Immature natural killer cell (primary cell): Measurements from ENCODE around the gene PCNT. TPM values are rescaled to one million over a fixed set of nuclear protein-coding genes. Genes with fewer than 3 reads are reported as not detected.
"Not testable (repeated sequence)": the region's sequence is repeated elsewhere in the genome, so short reads cannot be mapped to it uniquely, and the experiment has no call there.

Source experiments
- DNase-seq, 3 donors: peaks; one replicate each; pipeline ENCODE4 v3.0.0; 2022; ENCODE audit warnings: mixed read lengths in 1 of 3
- H3K27ac Mint-ChIP-seq, 6 donors: one replicate each; pipeline ENCODE4 v1.8.0; 2020; ENCODE audit warnings: mixed read lengths in 6 of 6, mild to moderate bottlenecking in 5 of 6, inconsistent platforms in 4 of 6, moderate library complexity in 3 of 6
- H3K27me3 Mint-ChIP-seq, 3 donors: one replicate each; pipeline ENCODE4 v1.8.0; 2020 to 2021; ENCODE audit warnings: low read depth in 3 of 3, mild to moderate bottlenecking in 3 of 3, mixed read lengths in 3 of 3, moderate library complexity in 3 of 3, inconsistent platforms in 1 of 3
- H3K36me3 Mint-ChIP-seq, 3 donors: one replicate each; pipeline ENCODE4 v1.8.0; 2020; ENCODE audit warnings: mixed read lengths in 3 of 3, inconsistent platforms in 2 of 3, mild to moderate bottlenecking in 2 of 3
- H3K4me1 Mint-ChIP-seq, 2 donors: one replicate each; pipeline ENCODE4 v1.8.0; 2020; ENCODE audit warnings: inconsistent platforms in 2 of 2, mild to moderate bottlenecking in 2 of 2, mixed read lengths in 2 of 2, moderate library complexity in 1 of 2
- H3K4me3 Mint-ChIP-seq, 5 donors: one replicate each; pipeline ENCODE4 v1.8.0; 2020; ENCODE audit warnings: mild to moderate bottlenecking in 5 of 5, mixed read lengths in 5 of 5, inconsistent platforms in 3 of 5, moderate library complexity in 3 of 5
- H3K9me3 Mint-ChIP-seq, 6 donors: one replicate each; pipeline ENCODE4 v1.8.0; 2020; ENCODE audit warnings: mild to moderate bottlenecking in 6 of 6, mixed read lengths in 6 of 6, inconsistent platforms in 4 of 6, moderate library complexity in 3 of 6
- polyA plus RNA-seq, 3 donors: library from polyadenylated mRNA; unstranded; fragments of 300-500 nt; fragmentation: Illumina TruSeq; gene quantifications; one replicate each; pipeline ENCODE4 v1.2.3, GENCODE V29; 2021

Gene PCNT
- polyA plus RNA-seq, 3 donors from 2014 or later: 2.9 to 47.0 (median 6.5) TPM

DNA sequence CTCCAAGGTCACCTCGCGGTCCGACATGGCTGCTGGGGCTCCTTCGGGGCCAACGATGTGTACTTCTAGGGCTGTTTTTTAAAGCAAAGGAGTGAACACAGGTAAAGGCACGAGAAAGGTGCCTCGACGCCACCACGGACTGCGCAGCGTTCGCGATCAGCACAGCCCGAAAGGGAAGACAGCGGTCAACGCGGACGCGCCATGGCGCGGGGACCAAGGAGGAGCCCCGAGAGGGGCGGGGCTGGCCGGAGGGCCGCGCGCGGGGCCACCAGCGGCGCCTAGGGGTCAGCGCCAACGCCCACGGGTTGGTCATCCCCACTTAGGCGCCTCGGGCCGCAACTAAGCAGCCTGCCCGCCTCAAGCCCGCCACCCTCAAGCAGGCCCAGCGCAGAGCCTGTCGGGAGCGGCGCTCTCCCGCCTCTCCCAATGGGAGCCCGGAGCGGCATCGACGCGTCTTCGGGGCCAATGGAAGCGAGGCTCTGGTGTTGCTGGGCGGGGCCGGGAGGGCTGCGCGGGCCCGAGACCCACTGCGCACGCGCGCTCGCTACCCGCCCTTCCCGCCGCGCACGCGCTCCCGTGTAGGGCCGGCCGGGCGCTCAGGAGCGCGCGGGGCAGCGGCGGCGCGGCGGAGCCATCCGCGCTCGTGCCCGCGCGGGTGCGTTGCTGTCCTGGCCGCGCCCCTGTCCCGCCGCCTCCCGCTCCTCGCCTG lies 134.5 kb downstream of the PCNT start, which contains the start of gene DIP2A:
Gene DIP2A, plus strand, starts transcription at position 577 of the 709 bp plus-strand sequence. CDS start 241 bp downstream, outside the sequence.
- H3K27ac Mint-ChIP-seq: peak within 1 kb of the TSS; percentile 94 to 98 (median 96)
- peak; percentile 96 to 98 (median 97) for DNase-seq
- H3K4me3 Mint-ChIP-seq: peak within 1 kb of the TSS; percentile 92 to 98 (median 95)
- H3K4me1 Mint-ChIP-seq: peaks cover 53 to 68% of the 10 kb centered on the region in 2 donors
- no peaks in the 10 kb centered on the region for H3K9me3 Mint-ChIP-seq
- H3K27me3 Mint-ChIP-seq: peaks cover 0 to 4% (median 0%) of the 10 kb centered on the region in 3 donors
- peaks cover 2 to 11% (median 7%) of the 10 kb centered on the region in 3 donors for H3K36me3 Mint-ChIP-seq

DNA sequence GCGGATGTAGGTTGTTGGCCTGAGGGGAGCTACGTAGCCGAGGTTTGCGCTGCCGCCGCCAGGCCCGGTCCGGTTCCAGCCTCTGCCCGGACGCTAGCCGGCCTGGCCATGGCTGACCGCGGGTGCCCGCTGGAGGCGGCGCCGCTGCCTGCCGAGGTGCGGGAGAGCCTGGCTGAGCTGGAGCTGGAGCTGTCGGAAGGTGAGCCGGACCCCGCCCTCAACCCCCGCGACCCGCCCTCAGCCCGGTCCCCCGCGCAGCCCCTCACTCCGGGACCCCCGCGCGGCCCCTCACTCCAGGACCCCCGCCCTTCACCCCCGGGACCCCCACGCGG lies 135.0 kb downstream of the PCNT start:
- Mint-ChIP-seq H3K4me1 (peaks cover 53 to 69% of the 10 kb centered on the region in 2 donors), H3K27ac (peak overlapping the region in 5 of 6 donors; percentile 60 to 87 (median 81)), H3K9me3 (no peaks in the 10 kb centered on the region), H3K4me3 (peak overlapping the region; percentile 82 to 97 (median 90)), H3K27me3 (peaks cover 0 to 4% (median 0%) of the 10 kb centered on the region in 3 donors), H3K36me3 (peaks cover 4 to 11% (median 8%) of the 10 kb centered on the region in 3 donors)
- no peak for DNase-seq

DNA sequence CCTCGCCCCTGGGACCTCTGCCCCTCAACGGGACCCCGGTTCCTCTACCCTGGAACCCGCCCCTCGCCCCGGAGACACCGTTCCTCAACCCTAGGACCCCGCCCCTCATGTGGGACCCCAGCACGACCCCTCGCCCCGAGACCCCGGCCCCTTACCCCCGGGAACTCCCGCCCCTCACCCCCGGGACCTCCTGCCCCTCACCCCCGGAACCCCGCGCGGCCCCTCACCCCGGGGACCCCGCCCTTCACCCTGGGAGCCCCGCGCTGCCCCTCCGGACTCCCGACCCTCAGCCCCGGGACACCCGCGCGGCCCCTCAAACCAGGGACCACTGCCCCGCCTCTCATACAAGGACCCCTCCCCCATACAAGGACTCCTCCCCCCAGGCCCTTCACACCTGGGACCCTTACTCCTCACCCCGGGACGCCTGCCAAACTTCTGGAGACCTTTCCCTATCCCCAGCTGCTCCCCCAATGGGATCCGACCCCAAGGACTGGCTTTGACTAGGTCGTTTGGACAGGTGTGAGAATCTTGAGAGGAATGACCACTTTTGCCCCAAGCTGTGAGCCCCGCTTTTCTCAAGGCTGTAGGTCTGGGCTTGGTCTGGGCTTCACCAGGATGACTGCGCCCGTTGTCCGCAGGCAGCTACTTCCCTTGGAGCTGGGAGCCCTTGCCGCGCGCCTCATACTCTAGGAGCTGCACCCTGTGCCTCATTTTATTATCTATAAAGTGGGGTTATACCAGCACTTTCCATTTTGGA lies 135.6 kb downstream of the PCNT start:
- peak overlapping the region; percentile 92 to 97 (median 95) for H3K4me3 Mint-ChIP-seq
- peaks cover 7 to 14% (median 11%) of the 10 kb centered on the region in 3 donors for H3K36me3 Mint-ChIP-seq
- H3K4me1 Mint-ChIP-seq: peaks cover 53 to 74% of the 10 kb centered on the region in 2 donors
- H3K27me3 Mint-ChIP-seq: peaks cover 0 to 4% (median 0%) of the 10 kb centered on the region in 3 donors
- peak overlapping the region; percentile 83 to 96 (median 94) for H3K27ac Mint-ChIP-seq
- peak in 1 of 3 donors; percentile 7 for DNase-seq
- H3K9me3 Mint-ChIP-seq: no peaks in the 10 kb centered on the region

DNA sequence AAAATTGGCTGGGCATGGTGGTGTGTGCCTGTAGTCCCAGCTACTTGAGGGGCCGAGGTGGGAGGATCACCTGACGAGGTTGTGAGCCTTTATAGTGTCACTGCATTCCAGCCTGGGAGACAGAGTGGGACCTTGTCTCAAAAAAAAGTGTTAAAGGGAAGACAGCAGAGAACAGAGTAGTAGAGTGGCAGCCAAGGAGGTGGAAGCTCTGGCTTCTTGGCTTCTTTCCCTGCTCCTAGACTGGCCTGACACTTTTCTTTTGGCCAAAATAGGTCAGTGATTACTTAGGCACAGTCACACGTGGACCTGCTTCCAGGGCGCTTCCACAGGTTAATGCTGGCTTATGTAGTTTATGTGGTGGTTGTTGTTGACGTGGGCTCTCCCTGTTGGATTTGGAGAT lies 138.0 kb downstream of the PCNT start:
- Mint-ChIP-seq H3K9me3 (no peaks in the 10 kb centered on the region), H3K27me3 (peaks cover 0 to 7% (median 0%) of the 10 kb centered on the region in 3 donors), H3K27ac (peak overlapping the region; percentile 40 to 87 (median 77)), H3K4me1 (peaks cover 40 to 72% of the 10 kb centered on the region in 2 donors), H3K4me3 (peak overlapping the region in 3 of 5 donors; percentile 67 to 90 (median 71)), H3K36me3 (peaks cover 14 to 18% (median 16%) of the 10 kb centered on the region in 3 donors)
- DNase-seq: no peak

DNA sequence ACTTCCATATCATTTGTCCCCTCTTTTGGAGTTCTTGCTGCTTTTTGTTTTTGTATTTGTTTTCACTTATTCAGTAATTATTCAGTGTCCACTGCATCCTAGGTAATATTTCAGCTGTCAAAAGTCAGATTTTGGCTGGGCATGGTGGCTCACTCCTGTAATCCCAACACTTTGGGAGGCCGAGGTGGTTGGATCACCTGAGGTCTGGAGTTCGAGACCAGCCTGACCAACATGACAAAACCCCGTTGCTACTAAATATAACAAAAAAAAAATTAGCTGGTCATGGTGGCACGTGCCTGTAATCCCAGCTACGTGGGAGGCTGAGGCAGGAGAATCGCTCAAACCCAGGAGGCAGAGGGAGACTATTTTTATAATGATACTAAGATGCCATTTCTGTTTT lies 141.2 kb downstream of the PCNT start:
- Mint-ChIP-seq H3K27ac (peak overlapping the region in 4 of 6 donors; percentile 25 to 70 (median 57)), H3K4me1 (peaks cover 31 to 83% of the 10 kb centered on the region in 2 donors)
- H3K27me3 Mint-ChIP-seq: not testable (repeated sequence)

DNA sequence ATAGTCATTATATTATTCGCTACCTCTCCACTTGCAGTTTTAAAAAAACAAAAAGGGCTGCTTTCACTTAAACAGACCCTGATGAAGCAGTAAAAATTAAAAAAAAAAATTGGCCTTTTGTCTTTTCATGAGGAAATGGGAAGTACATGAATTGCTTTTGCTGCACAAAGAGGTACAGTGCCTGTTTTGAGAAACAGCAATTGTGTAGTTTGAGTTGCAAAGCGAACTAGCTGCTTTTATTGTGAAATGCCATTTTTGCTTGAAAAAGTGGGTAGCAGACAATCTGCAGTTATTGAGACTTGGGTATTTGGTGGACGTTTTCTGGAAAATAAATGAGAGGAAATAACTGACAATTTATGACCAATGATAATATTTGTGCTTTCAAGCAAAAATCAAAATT lies 141.7 kb downstream of the PCNT start:
- Mint-ChIP-seq H3K27ac (no peak overlapping the region), H3K9me3 (no peaks in the 10 kb centered on the region), H3K4me1 (peaks cover 26 to 78% of the 10 kb centered on the region in 2 donors), H3K4me3 (no peak overlapping the region), H3K36me3 (peaks cover 14 to 25% (median 16%) of the 10 kb centered on the region in 3 donors), H3K27me3 (peaks cover 0 to 8% (median 0%) of the 10 kb centered on the region in 3 donors)
- DNase-seq: no peak

More for the DNA sequence above, 141.2 kb downstream of the PCNT start:
- H3K4me3 Mint-ChIP-seq, DNase-seq, H3K9me3 Mint-ChIP-seq: not testable (repeated sequence)
- peaks cover 14 to 25% (median 16%) of the 10 kb centered on the region in 3 donors for H3K36me3 Mint-ChIP-seq

DNA sequence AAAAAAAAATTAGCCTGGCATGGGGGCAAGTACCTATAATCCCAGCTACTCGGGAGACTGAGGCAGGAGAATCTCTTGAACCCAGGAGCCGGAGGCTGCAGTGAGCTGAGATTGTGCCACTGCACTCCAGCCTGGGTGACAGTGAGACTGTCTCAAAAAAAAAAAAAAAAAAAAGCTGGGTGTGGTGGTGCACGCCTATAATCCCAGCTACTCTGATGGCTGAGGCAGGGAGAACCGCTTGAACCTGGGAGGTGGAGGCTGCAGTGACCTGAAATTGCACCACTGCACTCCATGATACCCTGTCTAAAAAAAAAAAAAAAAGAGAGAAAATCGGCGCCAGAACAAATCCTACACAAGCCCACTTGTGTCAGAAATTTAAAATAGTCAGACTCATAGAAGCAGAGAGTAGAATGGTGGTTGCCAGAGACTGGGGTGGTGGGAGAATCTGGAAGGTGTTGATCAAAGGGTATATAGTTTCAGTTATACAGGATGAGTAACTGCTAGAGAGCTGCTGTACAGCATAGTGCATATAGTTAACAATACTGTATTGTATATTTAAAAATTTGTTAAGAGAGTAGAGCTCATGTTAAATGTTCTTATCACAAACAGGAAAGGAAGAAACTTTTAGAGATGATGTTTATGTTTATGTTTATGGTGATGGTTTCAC lies 144.3 kb downstream of the PCNT start:
- DNase-seq: no peak
- H3K36me3 Mint-ChIP-seq: peaks cover 16 to 31% (median 18%) of the 10 kb centered on the region in 3 donors
- no peaks in the 10 kb centered on the region for H3K9me3 Mint-ChIP-seq
- H3K27me3 Mint-ChIP-seq: peaks cover 0 to 8% (median 2%) of the 10 kb centered on the region in 3 donors
- H3K4me1 Mint-ChIP-seq: peaks cover 31 to 81% of the 10 kb centered on the region in 2 donors
- peak overlapping the region in 5 of 6 donors; percentile 10 to 87 (median 58) for H3K27ac Mint-ChIP-seq
- H3K4me3 Mint-ChIP-seq: no peak overlapping the region

DNA sequence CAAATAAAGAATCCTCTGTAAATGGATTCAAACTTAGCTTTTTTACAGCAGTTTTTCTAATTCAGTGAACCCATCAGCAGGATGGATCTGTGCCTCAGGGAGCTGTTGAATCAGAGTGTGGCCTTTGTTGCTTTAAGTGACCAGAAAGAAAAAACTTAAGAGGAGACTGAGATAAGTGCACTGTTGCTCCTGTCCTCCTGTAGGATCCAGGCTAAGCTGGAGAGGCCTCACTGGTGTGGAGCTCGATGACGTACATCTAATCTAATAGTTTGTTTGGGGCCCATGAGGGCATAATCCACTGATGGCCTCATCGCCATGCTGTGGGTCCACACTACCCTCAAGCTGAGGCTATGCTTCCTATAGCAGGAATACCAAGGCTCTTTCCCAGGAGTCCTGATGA lies 145.3 kb downstream of the PCNT start:
- no peak for DNase-seq
- H3K27ac Mint-ChIP-seq: peak overlapping the region; percentile 21 to 87 (median 58)
- no peaks in the 10 kb centered on the region for H3K9me3 Mint-ChIP-seq
- H3K36me3 Mint-ChIP-seq: peaks cover 12 to 28% (median 18%) of the 10 kb centered on the region in 3 donors
- H3K4me1 Mint-ChIP-seq: peaks cover 37 to 82% of the 10 kb centered on the region in 2 donors
- peaks cover 0 to 8% (median 2%) of the 10 kb centered on the region in 3 donors for H3K27me3 Mint-ChIP-seq
- H3K4me3 Mint-ChIP-seq: peak overlapping the region in 1 of 5 donors; percentile 15

DNA sequence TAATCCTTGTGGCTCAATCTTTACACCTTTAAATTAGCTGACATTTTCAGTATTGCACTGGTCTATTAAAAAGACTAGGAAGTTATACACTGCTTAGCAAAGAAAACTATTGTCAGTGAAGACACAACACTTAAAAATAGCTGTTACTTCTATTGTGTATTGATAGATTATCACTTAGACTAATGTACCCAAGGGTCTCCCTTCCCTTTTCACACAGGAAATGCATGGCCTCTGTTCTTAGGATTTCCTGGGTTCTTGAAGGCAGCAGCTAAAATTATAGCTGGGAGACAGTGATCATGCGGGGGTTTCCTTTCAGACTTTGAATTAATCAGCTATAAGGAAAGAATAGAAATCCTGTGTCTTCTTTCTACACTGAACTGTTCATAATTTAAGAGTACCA lies 147.6 kb downstream of the PCNT start:
- Mint-ChIP-seq H3K4me3 (peak overlapping the region; percentile 21 to 80 (median 53)), H3K9me3 (no peaks in the 10 kb centered on the region), H3K4me1 (peaks cover 50 to 86% of the 10 kb centered on the region in 2 donors), H3K27me3 (peaks cover 2 to 5% (median 2%) of the 10 kb centered on the region in 3 donors), H3K36me3 (peaks cover 6 to 20% (median 17%) of the 10 kb centered on the region in 3 donors), H3K27ac (peak overlapping the region; percentile 61 to 92 (median 88))
- peak in 1 of 3 donors; percentile 23 for DNase-seq

DNA sequence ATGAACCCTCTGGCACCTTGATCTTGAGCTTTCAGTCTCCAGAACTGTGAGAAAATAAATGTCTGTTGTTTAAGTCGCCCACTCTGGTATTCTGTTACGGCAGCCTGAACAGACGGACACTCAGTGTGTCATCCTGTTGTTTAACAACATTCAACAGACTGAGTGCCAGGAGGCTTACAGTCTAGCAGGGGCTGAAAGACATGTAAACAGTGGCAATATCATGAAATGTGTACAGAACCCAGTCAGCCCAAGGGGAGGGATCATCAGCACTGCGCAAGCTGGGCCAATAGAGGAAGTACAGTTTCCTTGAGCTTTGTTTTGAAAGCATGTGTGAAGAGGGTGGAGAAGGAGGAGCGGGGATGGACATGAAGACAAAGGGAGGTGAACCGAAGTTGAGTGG lies 148.3 kb downstream of the PCNT start:
- Mint-ChIP-seq H3K27me3 (peaks cover 2 to 5% (median 2%) of the 10 kb centered on the region in 3 donors), H3K4me3 (peak overlapping the region; percentile 53 to 81 (median 58)), H3K36me3 (peaks cover 4 to 21% (median 20%) of the 10 kb centered on the region in 3 donors), H3K27ac (peak overlapping the region; percentile 80 to 92 (median 88)), H3K4me1 (peaks cover 48 to 88% of the 10 kb centered on the region in 2 donors), H3K9me3 (no peaks in the 10 kb centered on the region)
- peak; percentile 14 to 40 (median 38) for DNase-seq

DNA sequence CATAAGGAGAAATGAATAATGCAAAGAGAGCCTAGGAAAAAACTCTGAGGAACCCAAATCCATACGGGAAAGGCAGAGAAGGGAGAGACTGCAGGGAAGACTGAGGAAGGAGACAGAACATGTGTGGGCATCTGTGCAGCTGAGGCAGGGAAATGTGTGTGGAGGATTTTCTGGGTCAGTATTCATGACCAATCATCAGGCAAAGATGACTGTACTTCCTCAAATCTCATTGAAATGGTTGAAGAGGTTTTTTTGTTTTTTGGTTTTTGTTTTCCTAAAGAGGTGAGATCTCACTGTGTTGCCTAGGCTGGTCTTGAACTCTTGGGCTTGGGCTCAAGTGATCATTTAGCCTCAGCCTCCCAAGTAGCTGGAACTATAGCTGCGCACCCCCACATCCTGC lies 150.4 kb downstream of the PCNT start:
- Mint-ChIP-seq H3K27ac (peak overlapping the region in 5 of 6 donors; percentile 58 to 84 (median 71)), H3K4me1 (peaks cover 50 to 84% of the 10 kb centered on the region in 2 donors), H3K27me3 (peaks cover 0 to 2% (median 2%) of the 10 kb centered on the region in 3 donors)

DNA sequence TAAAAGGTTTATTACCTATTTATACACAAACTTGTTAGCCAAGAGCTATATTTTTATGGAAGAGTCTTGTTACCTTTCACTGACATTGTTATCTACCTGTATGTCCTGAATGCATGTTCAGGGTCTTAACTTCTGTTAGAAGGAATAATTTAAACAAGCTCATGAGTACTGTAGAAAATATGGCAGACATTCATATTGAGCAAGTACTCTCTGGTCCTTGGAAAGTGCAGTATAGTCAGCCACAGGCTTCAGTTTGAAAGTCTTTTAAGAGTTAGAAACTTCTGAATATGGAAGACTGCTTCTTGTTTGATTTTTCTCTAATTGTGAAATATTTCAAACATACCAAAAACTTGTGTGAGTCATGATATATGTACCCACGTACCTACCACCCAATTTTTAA lies 151.3 kb downstream of the PCNT start:
- H3K36me3 Mint-ChIP-seq: peaks cover 11 to 26% (median 24%) of the 10 kb centered on the region in 3 donors
- peaks cover 0 to 4% (median 2%) of the 10 kb centered on the region in 3 donors for H3K27me3 Mint-ChIP-seq
- no peaks in the 10 kb centered on the region for H3K9me3 Mint-ChIP-seq
- peaks cover 50 to 89% of the 10 kb centered on the region in 2 donors for H3K4me1 Mint-ChIP-seq
- DNase-seq: no peak
- H3K4me3 Mint-ChIP-seq: peak overlapping the region in 1 of 5 donors; percentile 14
- peak overlapping the region in 4 of 6 donors; percentile 23 to 71 (median 48) for H3K27ac Mint-ChIP-seq

More for the DNA sequence above, 150.4 kb downstream of the PCNT start:
- Mint-ChIP-seq H3K36me3 (peaks cover 7 to 21% (median 20%) of the 10 kb centered on the region in 3 donors), H3K9me3 (no peaks in the 10 kb centered on the region), H3K4me3 (peak overlapping the region in 3 of 5 donors; percentile 20 to 57 (median 27))
- no peak for DNase-seq

DNA sequence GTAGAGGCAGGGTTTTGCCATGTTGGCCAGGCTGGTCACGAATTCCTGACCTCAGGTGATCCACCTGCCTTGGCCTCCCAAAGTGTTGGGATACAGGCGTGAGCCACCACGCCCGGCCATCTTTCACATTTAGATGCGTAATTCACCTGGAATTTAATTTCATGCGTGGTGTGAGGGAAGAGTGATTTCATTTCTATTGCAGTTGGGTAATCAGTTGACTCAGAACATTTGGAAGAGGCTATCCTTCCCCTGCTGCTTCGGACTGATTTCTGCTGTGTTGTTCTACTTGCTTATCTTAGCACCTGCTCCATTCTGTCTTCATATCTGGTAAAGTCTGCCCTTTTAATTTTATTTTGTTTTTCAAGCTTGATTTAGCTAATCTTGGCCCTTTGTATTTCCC lies 153.8 kb downstream of the PCNT start:
- DNase-seq: no peak
- peak overlapping the region in 5 of 6 donors; percentile 22 to 81 (median 36) for H3K27ac Mint-ChIP-seq
- H3K27me3 Mint-ChIP-seq: peaks cover 2 to 4% (median 3%) of the 10 kb centered on the region in 3 donors
- H3K9me3 Mint-ChIP-seq: no peaks in the 10 kb centered on the region
- H3K4me1 Mint-ChIP-seq: peaks cover 49 to 94% of the 10 kb centered on the region in 2 donors
- no peak overlapping the region for H3K4me3 Mint-ChIP-seq
- peaks cover 17 to 30% (median 26%) of the 10 kb centered on the region in 3 donors for H3K36me3 Mint-ChIP-seq
